ENCODE results near the gene HDX.
A peak's percentile ranks its signal among the peaks of the same experiment; 100 is the strongest.

The HDX gene

DNA sequence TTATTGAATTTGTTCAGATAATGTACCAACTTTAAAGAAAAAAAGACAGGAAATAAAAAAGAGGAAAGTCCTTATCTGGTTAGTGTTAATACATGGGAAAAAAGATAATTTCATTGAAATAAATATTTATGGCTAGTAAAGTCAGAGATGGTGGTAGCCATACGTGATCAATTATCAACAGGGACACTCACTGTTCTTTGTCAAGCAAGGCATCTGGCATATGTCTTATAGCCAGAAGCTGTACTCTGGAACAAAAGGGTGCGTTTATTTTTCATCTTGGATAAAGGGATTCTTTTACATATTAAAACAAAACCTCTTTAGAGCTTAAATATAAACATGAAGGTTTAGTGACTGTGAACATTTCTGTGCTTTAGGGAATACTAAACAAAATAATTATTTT is 26.7 kb downstream of the HDX start:
- CTCF ChIA-PET: no interaction called here

DNA sequence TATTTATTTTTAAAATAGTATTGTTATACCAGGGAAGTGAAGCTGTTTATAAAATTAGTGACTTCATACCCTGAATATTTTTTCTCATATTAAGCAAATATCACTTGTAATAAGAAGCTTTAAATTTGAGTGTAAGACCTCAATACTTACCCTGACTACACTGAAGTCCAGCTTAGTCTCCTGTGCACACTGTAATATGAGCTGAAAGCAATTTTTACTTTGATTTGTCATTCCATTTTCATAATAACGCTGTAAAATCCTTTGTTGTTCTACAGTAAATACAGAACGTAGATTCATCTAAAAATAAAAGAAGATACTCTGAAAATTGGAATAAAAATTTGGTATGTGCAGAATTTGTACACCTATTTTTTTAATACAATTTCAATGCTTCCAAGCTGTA is 27.2 kb downstream of the HDX start:
- WGBS (ENCODE audit: insufficient coverage): no CpG with 5 or more reads among the region's 2 CpGs
- H3K4me3 ChIP-seq (ENCODE audit: control insufficient read depth in 1 of 7, extremely low read depth in 1 of 7, insufficient read depth in 4 of 7, low read depth in 2 of 7, low read length in 6 of 7): no peak overlapping the region
- DNase-seq: no peak
- POLR2A ChIA-PET: no interaction called here
- H3K9me3 ChIP-seq (ENCODE audit: control extremely low read depth in 1 of 5, control insufficient read depth in 4 of 5, insufficient read depth in 2 of 5, low read depth in 1 of 5, low read length in 4 of 5): no peaks in the 10 kb centered on the region
- H3K36me3 ChIP-seq (ENCODE audit: control insufficient read depth in 4 of 4, insufficient read depth in 4 of 4, low read length in 3 of 4): no peaks in the 10 kb centered on the region
- H3K27ac ChIP-seq (ENCODE audit: insufficient read depth in 1 of 2, low read depth in 1 of 2, low read length in 2 of 2, poor library complexity in 1 of 2, severe bottlenecking in 2 of 2): no peak overlapping the region
- no peaks in the 10 kb centered on the region for H3K4me1 ChIP-seq (ENCODE audit: control extremely low read depth in 1 of 4, control insufficient read depth in 4 of 4, insufficient read depth in 4 of 4, low read length in 3 of 4)
- CTCF ChIA-PET: no interaction called here
- H3K27me3 ChIP-seq (replicated peaks in 2 of 5; ENCODE audit: control insufficient read depth in 4 of 5, insufficient read depth in 5 of 5, low read length in 4 of 5): no peaks in the 10 kb centered on the region

More for the DNA sequence above, 26.7 kb downstream of the HDX start:
- no peaks in the 10 kb centered on the region for H3K27me3 ChIP-seq (replicated peaks in 2 of 5; ENCODE audit: control insufficient read depth in 4 of 5, insufficient read depth in 5 of 5, low read length in 4 of 5)
- no peak overlapping the region for H3K4me3 ChIP-seq (ENCODE audit: control insufficient read depth in 1 of 7, extremely low read depth in 1 of 7, insufficient read depth in 4 of 7, low read depth in 2 of 7, low read length in 6 of 7)
- POLR2A ChIA-PET: no interaction called here
- no peak for DNase-seq
- 50% methylated on average over 1 of the region's 2 CpGs for WGBS (ENCODE audit: insufficient coverage)
- H3K4me1 ChIP-seq (ENCODE audit: control extremely low read depth in 1 of 4, control insufficient read depth in 4 of 4, insufficient read depth in 4 of 4, low read length in 3 of 4): no peaks in the 10 kb centered on the region
- no peaks in the 10 kb centered on the region for H3K36me3 ChIP-seq (ENCODE audit: control insufficient read depth in 4 of 4, insufficient read depth in 4 of 4, low read length in 3 of 4)
- no peak overlapping the region for H3K27ac ChIP-seq (ENCODE audit: insufficient read depth in 1 of 2, low read depth in 1 of 2, low read length in 2 of 2, poor library complexity in 1 of 2, severe bottlenecking in 2 of 2)
- no peaks in the 10 kb centered on the region for H3K9me3 ChIP-seq (ENCODE audit: control extremely low read depth in 1 of 5, control insufficient read depth in 4 of 5, insufficient read depth in 2 of 5, low read depth in 1 of 5, low read length in 4 of 5)

DNA sequence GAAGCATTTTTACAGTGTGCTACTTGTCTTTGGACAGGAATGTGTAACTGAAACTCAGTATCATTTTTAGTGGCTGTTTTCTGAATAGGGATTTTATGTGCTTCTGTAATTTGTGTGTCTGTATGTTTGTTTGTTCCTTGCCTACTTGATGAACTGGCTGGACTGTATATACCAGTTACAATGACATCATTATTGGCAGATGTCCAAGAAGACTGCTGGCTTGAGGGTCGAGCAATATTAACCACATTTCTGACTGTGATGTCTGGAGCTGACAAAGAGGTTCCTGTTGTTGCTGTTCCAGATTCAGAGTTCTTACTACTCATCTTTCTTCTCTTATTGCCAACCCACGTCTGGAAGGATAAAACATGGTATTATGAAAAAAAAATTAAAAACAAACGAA is 33.0 kb downstream of the HDX start:
- no peaks in the 10 kb centered on the region for H3K27me3 ChIP-seq (replicated peaks in 2 of 5; ENCODE audit: control insufficient read depth in 4 of 5, insufficient read depth in 5 of 5, low read length in 4 of 5)
- POLR2A ChIA-PET: no interaction called here
- H3K27ac ChIP-seq (ENCODE audit: insufficient read depth in 1 of 2, low read depth in 1 of 2, low read length in 2 of 2, poor library complexity in 1 of 2, severe bottlenecking in 2 of 2): no peak overlapping the region
- WGBS (ENCODE audit: insufficient coverage): no CpG with 5 or more reads among the region's 3 CpGs
- CTCF ChIA-PET: no interaction called here
- H3K4me1 ChIP-seq (ENCODE audit: control extremely low read depth in 1 of 4, control insufficient read depth in 4 of 4, insufficient read depth in 4 of 4, low read length in 3 of 4): no peaks in the 10 kb centered on the region
- H3K9me3 ChIP-seq (ENCODE audit: control extremely low read depth in 1 of 5, control insufficient read depth in 4 of 5, insufficient read depth in 2 of 5, low read depth in 1 of 5, low read length in 4 of 5): peaks cover 0 to 2% (median 0%) of the 10 kb centered on the region in 5 experiments
- H3K4me3 ChIP-seq (ENCODE audit: control insufficient read depth in 1 of 7, extremely low read depth in 1 of 7, insufficient read depth in 4 of 7, low read depth in 2 of 7, low read length in 6 of 7): no peak overlapping the region
- peak in 2 of 3 donors; percentile 41 to 46 for DNase-seq
- H3K36me3 ChIP-seq (ENCODE audit: control insufficient read depth in 4 of 4, insufficient read depth in 4 of 4, low read length in 3 of 4): no peaks in the 10 kb centered on the region

DNA sequence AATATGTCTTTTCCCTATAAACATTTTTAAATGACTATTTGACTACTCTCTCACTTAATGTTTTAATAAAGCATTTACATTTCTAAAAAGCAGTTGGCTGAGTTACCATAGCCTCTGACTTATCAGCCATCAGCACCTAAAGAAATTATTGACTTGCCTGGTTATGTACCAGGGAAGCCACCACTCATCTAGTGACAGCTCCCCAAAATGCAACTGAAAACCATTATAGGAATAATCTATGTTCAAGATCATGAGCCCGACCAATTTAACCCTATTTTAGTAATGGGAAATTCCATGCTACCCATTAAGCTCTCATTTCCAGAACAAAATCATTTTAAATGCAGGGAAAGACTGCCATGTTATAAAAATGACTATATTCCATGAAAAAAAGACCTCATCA is 34.4 kb downstream of the HDX start:
- no peak overlapping the region for H3K4me3 ChIP-seq (ENCODE audit: control insufficient read depth in 1 of 7, extremely low read depth in 1 of 7, insufficient read depth in 4 of 7, low read depth in 2 of 7, low read length in 6 of 7)
- ChIA-PET CTCF (no interaction called here), POLR2A (no interaction called here)
- no peak overlapping the region for H3K27ac ChIP-seq (ENCODE audit: insufficient read depth in 1 of 2, low read depth in 1 of 2, low read length in 2 of 2, poor library complexity in 1 of 2, severe bottlenecking in 2 of 2)
- H3K9me3 ChIP-seq (ENCODE audit: control extremely low read depth in 1 of 5, control insufficient read depth in 4 of 5, insufficient read depth in 2 of 5, low read depth in 1 of 5, low read length in 4 of 5): peaks cover 0 to 2% (median 0%) of the 10 kb centered on the region in 5 experiments
- no peaks in the 10 kb centered on the region for H3K4me1 ChIP-seq (ENCODE audit: control extremely low read depth in 1 of 4, control insufficient read depth in 4 of 4, insufficient read depth in 4 of 4, low read length in 3 of 4)
- 100% methylated on average over 1 of the region's 1 CpG for WGBS (ENCODE audit: insufficient coverage)
- DNase-seq: no peak
- H3K36me3 ChIP-seq (ENCODE audit: control insufficient read depth in 4 of 4, insufficient read depth in 4 of 4, low read length in 3 of 4): no peaks in the 10 kb centered on the region
- no peaks in the 10 kb centered on the region for H3K27me3 ChIP-seq (replicated peaks in 2 of 5; ENCODE audit: control insufficient read depth in 4 of 5, insufficient read depth in 5 of 5, low read length in 4 of 5)

DNA sequence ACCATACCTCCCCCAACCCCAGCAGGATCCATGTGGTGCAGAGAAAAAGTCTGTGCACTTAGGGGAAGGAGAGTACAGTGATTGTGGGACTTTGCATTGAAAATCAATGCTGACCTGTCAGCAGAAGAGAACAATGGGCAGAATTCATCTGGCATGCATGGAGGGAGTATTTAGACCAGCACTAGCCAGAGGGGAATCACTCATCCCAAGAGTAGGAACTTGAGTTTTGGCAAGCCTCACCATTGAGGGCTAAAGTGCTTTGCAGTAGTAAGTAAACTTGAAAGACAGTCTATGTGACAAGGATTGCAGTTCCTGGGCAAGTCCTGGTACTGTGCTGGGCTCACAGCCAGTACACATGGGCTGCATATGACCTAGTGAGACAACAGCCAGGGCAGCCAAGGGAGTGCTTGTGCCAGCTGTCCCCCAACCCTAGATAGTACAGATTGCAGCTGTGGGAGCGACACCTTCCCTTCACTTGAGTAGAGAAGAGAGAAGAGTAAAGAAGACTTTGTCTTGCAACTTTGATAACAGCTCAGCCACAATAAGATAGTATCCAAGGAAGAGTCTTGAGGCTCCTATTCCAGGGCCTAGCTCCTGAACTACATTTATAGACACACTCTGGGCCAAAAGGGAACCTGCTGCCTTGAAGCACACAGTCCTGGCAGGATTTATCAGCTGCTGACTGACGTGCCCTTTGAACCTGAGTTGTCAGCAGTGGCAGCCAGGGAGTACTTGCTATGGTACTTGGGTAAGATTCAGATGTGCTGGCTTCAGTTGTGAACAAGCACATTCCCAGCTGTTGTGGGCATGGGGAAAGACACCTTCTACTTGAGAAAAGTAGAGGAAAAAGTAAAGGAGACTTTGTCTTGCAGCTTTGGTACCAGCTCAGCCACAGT is 48.7 kb downstream of the HDX start:
- CTCF ChIA-PET: interaction anchor here (0.9 kb wide), 1 partner anchor 45 kb away, joined by 3 read pairs; no protein-coding TSS in a partner anchor
- no peak for DNase-seq
- peaks cover 0 to 1% (median 0%) of the 10 kb centered on the region in 5 experiments for H3K9me3 ChIP-seq (ENCODE audit: control extremely low read depth in 1 of 5, control insufficient read depth in 4 of 5, insufficient read depth in 2 of 5, low read depth in 1 of 5, low read length in 4 of 5)

DNA sequence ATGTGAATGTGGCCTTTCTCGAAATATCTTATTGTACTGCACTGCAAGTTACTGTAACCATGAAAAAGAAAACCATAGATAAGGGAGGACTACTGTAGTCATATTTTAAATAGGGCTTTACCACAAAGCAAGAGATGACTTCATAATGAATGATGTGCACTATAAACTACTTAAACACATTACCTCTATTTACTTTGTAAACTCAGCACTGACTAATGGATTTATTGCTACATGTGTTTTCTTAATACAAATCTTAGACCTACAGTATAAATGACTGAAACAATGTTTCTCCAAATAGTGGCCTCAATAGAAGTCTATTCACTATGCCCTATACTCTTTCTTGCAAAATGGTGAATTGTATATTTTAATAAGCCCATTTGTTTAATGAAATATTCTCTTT is 61.1 kb downstream of the HDX start:
- Histone ChIP-seq H3K27me3 (replicated peaks in 2 of 5; ENCODE audit: control insufficient read depth in 4 of 5, insufficient read depth in 5 of 5, low read length in 4 of 5) (no peaks in the 10 kb centered on the region), H3K36me3 (ENCODE audit: control insufficient read depth in 4 of 4, insufficient read depth in 4 of 4, low read length in 3 of 4) (peaks cover 0 to 3% (median 0%) of the 10 kb centered on the region in 4 experiments), H3K4me1 (ENCODE audit: control extremely low read depth in 1 of 4, control insufficient read depth in 4 of 4, insufficient read depth in 4 of 4, low read length in 3 of 4) (no peaks in the 10 kb centered on the region), H3K27ac (ENCODE audit: insufficient read depth in 1 of 2, low read depth in 1 of 2, low read length in 2 of 2, poor library complexity in 1 of 2, severe bottlenecking in 2 of 2) (no peak overlapping the region), H3K4me3 (ENCODE audit: control insufficient read depth in 1 of 7, extremely low read depth in 1 of 7, insufficient read depth in 4 of 7, low read depth in 2 of 7, low read length in 6 of 7) (no peak overlapping the region), H3K9me3 (ENCODE audit: control extremely low read depth in 1 of 5, control insufficient read depth in 4 of 5, insufficient read depth in 2 of 5, low read depth in 1 of 5, low read length in 4 of 5) (peaks cover 0 to 8% (median 0%) of the 10 kb centered on the region in 5 experiments)
- no peak for DNase-seq
- CTCF ChIA-PET: no interaction called here
- no CpG with 5 or more reads among the region's 1 CpG for WGBS (ENCODE audit: insufficient coverage)
- POLR2A ChIA-PET: no interaction called here

More for the DNA sequence above, 48.7 kb downstream of the HDX start:
- H3K27ac ChIP-seq (ENCODE audit: insufficient read depth in 1 of 2, low read depth in 1 of 2, low read length in 2 of 2, poor library complexity in 1 of 2, severe bottlenecking in 2 of 2): no peak overlapping the region
- H3K36me3 ChIP-seq (ENCODE audit: control insufficient read depth in 4 of 4, insufficient read depth in 4 of 4, low read length in 3 of 4): no peaks in the 10 kb centered on the region
- H3K4me1 ChIP-seq (ENCODE audit: control extremely low read depth in 1 of 4, control insufficient read depth in 4 of 4, insufficient read depth in 4 of 4, low read length in 3 of 4): no peaks in the 10 kb centered on the region
- no peak overlapping the region for H3K4me3 ChIP-seq (ENCODE audit: control insufficient read depth in 1 of 7, extremely low read depth in 1 of 7, insufficient read depth in 4 of 7, low read depth in 2 of 7, low read length in 6 of 7)
- POLR2A ChIA-PET: no interaction called here
- no peaks in the 10 kb centered on the region for H3K27me3 ChIP-seq (replicated peaks in 2 of 5; ENCODE audit: control insufficient read depth in 4 of 5, insufficient read depth in 5 of 5, low read length in 4 of 5)
- 70% methylated on average over 2 of the region's 2 CpGs for WGBS (ENCODE audit: insufficient coverage)

DNA sequence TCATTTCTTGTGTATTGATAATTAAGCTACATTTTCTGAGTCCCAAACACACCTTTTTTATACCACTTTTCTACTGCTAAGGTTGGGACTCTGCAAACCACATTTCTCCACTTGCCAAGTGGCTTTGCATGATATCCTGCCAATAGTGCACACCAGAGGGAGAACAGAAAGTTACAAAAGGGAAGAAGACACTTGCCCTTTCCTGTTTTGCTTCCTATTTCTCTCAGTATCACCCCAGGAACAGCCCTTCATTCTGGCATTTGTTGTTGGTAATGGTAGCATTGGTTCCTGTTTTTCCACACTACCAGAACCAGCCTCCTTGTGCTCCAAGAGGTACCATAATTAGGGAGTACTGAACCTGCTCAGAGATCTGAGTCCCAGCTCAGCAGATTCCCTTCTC is 87.1 kb downstream of the HDX start:
- no peaks in the 10 kb centered on the region for H3K27me3 ChIP-seq (replicated peaks in 2 of 5; ENCODE audit: control insufficient read depth in 4 of 5, insufficient read depth in 5 of 5, low read length in 4 of 5)
- no peak overlapping the region for H3K4me3 ChIP-seq (ENCODE audit: control insufficient read depth in 1 of 7, extremely low read depth in 1 of 7, insufficient read depth in 4 of 7, low read depth in 2 of 7, low read length in 6 of 7)
- H3K36me3 ChIP-seq (ENCODE audit: control insufficient read depth in 4 of 4, insufficient read depth in 4 of 4, low read length in 3 of 4): no peaks in the 10 kb centered on the region
- ChIA-PET CTCF (no interaction called here), POLR2A (no interaction called here)
- no peak overlapping the region for H3K27ac ChIP-seq (ENCODE audit: insufficient read depth in 1 of 2, low read depth in 1 of 2, low read length in 2 of 2, poor library complexity in 1 of 2, severe bottlenecking in 2 of 2)
- no peak for DNase-seq
- H3K4me1 ChIP-seq (ENCODE audit: control extremely low read depth in 1 of 4, control insufficient read depth in 4 of 4, insufficient read depth in 4 of 4, low read length in 3 of 4): no peaks in the 10 kb centered on the region
- no peaks in the 10 kb centered on the region for H3K9me3 ChIP-seq (ENCODE audit: control extremely low read depth in 1 of 5, control insufficient read depth in 4 of 5, insufficient read depth in 2 of 5, low read depth in 1 of 5, low read length in 4 of 5)

Data from common myeloid progenitor, CD34-positive (primary cell).